Kidney epithelial cell (primary cell): ENCODE results near the gene CYBB. TPM values are rescaled to one million over a fixed set of nuclear protein-coding genes. Genes with fewer than 3 reads are reported as not detected.

Experiments
- DNase-seq: peaks from one replicate; pipeline ENCODE4 v3.0.0-alpha.2; 2010; ENCODE audit warnings: low read depth
- H3K27me3 ChIP-seq: 2 replicates; pipeline ENCODE4 v1.6.0; 2011; ENCODE audit warnings: low read length; ENCODE audit not compliant: control insufficient read depth, insufficient read depth
- H3K36me3 ChIP-seq: 2 replicates; pipeline ENCODE4 v1.5.1; 2011; ENCODE audit warnings: low read length; ENCODE audit not compliant: control insufficient read depth, insufficient read depth
- H3K4me3 ChIP-seq: 2 replicates; pipeline ENCODE4 v1.5.1; 2011; ENCODE audit warnings: low read depth, mild to moderate bottlenecking, control low read depth, low read length
- CTCF ChIP-seq: IDR thresholded peaks from 2 replicates; pipeline ENCODE4 v1.5.1; 2011; ENCODE audit warnings: mild to moderate bottlenecking, moderate library complexity, low read length, control low read depth, inconsistent platforms; ENCODE audit not compliant: insufficient read depth, poor library complexity, severe bottlenecking
- total RNA-seq: library from RNA; depleted of rRNA; stranded (reverse); fragments of >200 nt; gene quantifications from 2 replicates; pipeline ENCODE4 v1.2.3, GENCODE V29; 2015

Gene CYBB
- total RNA-seq, 1 donor from 2014 or later: 0.38 TPM

GRCh38 chrX:37802028-37802427 is 22.2 kb downstream of the CYBB start:
- H3K4me3 ChIP-seq: no peak overlapping the region
- H3K36me3 ChIP-seq: no peaks in the 10 kb centered on the region
- no peak for TF ChIP-seq CTCF
- no peaks in the 10 kb centered on the region for H3K27me3 ChIP-seq
- no peak for DNase-seq

GRCh38 chrX:37803057-37803456 is 23.2 kb downstream of the CYBB start:
- DNase-seq: no peak
- Histone ChIP-seq H3K27me3 (no peaks in the 10 kb centered on the region), H3K36me3 (no peaks in the 10 kb centered on the region), H3K4me3 (no peak overlapping the region)
- no peak for TF ChIP-seq CTCF

DNA sequence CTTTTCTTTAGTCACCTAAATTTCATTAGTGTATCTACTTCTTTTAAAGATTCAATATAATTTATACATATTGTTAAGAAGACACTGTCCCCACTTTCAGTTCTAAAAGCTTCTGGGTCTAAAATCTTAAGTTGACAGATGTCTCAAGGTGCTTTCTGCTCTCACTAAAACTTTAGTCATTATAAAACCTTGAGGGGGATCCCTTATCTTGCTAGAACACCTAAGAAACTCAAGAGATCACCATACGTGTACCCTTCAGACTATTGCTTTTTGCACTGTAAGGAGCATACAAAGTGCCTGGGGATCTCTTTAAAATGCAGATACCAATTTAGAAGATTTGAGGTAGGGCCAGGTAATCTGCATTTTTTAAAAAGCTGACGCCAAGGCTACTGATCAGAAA is 30.1 kb downstream of the CYBB start:
- no peak overlapping the region for H3K4me3 ChIP-seq
- H3K36me3 ChIP-seq: no peaks in the 10 kb centered on the region
- DNase-seq: no peak
- TF ChIP-seq CTCF: no peak
- no peaks in the 10 kb centered on the region for H3K27me3 ChIP-seq

DNA sequence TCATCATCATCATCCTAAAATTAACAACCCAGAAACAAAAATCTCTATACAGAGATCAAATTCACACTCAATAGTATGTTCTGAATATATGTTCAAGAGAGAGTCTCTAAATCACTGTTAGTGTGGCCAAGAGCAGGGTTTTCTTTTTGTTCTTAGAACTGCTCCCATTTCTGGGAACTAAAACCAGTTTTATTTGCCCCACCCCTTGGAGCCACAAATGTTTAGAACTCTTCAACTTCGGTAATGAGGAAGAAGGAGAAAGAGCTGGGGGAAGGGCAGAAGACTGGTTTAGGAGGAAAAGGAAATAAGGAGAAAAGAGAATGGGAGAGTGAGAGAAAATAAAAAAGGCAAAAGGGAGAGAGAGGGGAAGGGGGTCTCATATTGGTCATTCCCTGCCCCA is 32.3 kb downstream of the CYBB start:
- Histone ChIP-seq H3K4me3 (no peak overlapping the region), H3K36me3 (no peaks in the 10 kb centered on the region), H3K27me3 (no peaks in the 10 kb centered on the region)
- no peak for TF ChIP-seq CTCF
- no peak for DNase-seq

GRCh38 chrX:37813570-37813969 is 33.7 kb downstream of the CYBB start:
- no peak overlapping the region for H3K4me3 ChIP-seq
- no peaks in the 10 kb centered on the region for H3K36me3 ChIP-seq
- no peaks in the 10 kb centered on the region for H3K27me3 ChIP-seq
- no peak for DNase-seq
- no peak for TF ChIP-seq CTCF

GRCh38 chrX:37815366-37815765 is 35.5 kb downstream of the CYBB start:
- Histone ChIP-seq H3K27me3 (no peaks in the 10 kb centered on the region), H3K4me3 (no peak overlapping the region), H3K36me3 (no peaks in the 10 kb centered on the region)
- no peak for DNase-seq
- TF ChIP-seq CTCF: no peak
